A673 (cell line): ENCODE measurements around the gene MAPK8IP3.

Experiments used
- CTCF ChIP-seq: fragments of 300-800, 200-600 bp; sonication (generic); conservative IDR thresholded peaks from 2 replicates; pipeline ENCODE4 v1.5.1; 2017; ENCODE audit warnings: low read depth, mild to moderate bottlenecking, antibody characterized with exemption, low read length, moderate library complexity, mixed read lengths
- EZH2 ChIP-seq: fragments of 200-600 bp; sonication (generic); IDR thresholded peaks from 2 replicates; pipeline ENCODE4 v1.6.1; 2017; ENCODE audit warnings: borderline replicate concordance, low read depth, mild to moderate bottlenecking, mixed read lengths, antibody characterized with exemption, low read length; ENCODE audit not compliant: poor library complexity, severe bottlenecking

GRCh38 chr16:1749152-1750117 is 43.4 kb downstream of the MAPK8IP3 start:
- TF ChIP-seq CTCF, result no peak
- no peak for TF ChIP-seq EZH2
